Measurements from ENCODE around the gene GRID1. TPM values are rescaled to one million over a fixed set of nuclear protein-coding genes. Genes with fewer than 3 reads are reported as not detected.
"Not testable (repeated sequence)": the region's sequence is repeated elsewhere in the genome, so short reads cannot be mapped to it uniquely, and the experiment has no call there.

Gene GRID1
- total RNA-seq, 1 donor = not detected

DNA sequence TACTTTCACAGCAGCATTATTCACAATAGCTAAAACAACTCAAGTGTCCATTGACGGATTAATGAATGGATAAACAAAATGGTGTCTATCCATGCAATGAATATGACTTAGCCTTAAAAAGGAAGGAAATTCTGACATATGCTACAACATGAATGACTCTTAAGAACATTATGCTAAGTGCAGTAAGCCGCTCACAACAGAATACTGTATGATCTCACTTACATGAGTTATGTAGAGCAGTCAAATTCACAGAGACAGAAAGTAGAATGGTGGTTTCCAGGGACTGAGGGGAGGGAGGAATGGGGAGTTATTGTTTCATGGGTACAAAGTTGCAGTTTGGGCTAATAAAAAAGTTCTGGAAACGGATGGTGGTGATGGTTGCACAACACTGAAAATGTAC is 282.0 kb downstream of the GRID1 start:
- Histone ChIP-seq H3K9me3 (ENCODE audit: low read depth, low read length) (no peaks in the 10 kb centered on the region), H3K27me3 (ENCODE audit: insufficient read depth, low read length) (no peaks in the 10 kb centered on the region), H3K4me1 (ENCODE audit: insufficient read depth, low read length) (no peaks in the 10 kb centered on the region), H3K4me3 (ENCODE audit: low read length) (no peak overlapping the region)

DNA sequence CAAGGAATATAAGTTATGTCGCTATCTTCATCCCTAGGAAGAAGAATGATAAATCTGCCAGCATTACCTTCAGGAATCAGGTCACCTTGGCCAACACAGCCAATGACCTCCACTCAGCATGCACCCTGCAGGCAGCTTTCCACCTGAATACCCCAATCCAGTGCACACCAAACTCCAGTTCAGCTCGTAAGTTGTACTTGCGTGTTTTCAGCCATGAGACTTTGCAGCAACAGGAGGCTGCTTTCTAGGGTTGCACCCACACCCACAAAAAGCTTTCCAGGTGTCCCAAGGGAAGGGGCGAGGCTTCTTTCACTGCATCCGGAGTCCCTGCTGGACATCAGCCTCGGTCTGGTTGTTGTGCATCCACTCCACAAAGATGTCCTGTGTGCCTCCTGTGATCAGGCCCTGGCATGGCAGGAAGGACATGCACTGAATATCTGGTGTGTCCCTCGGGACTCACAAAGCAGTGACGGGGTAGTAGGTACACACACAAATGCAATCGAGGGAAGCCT is 282.9 kb downstream of the GRID1 start:
- Histone ChIP-seq H3K27me3 (ENCODE audit: insufficient read depth, low read length) (no peaks in the 10 kb centered on the region), H3K9me3 (ENCODE audit: low read depth, low read length) (no peaks in the 10 kb centered on the region), H3K4me1 (ENCODE audit: insufficient read depth, low read length) (no peaks in the 10 kb centered on the region), H3K4me3 (ENCODE audit: low read length) (no peak overlapping the region)

DNA sequence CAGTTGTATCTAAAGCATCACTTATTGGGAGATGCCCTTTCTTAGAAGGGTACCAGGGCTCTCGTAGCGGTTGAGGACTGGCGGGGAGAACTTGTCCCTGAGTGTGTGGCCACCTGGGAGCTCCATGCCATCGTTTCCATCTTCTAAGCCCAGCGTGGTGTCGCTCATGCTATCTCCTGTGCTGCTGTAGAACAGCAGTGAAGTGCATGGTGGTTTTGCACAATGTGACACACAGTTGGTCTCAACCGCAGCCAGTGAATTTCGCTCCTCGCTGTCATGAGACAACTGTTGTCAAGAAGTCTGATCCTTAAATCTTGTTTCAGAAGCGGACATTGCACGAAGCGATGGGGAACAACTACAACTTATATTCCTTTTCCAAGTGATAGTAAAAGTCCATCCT is 283.4 kb downstream of the GRID1 start:
- Histone ChIP-seq H3K27me3 (ENCODE audit: insufficient read depth, low read length) (no peaks in the 10 kb centered on the region), H3K4me3 (ENCODE audit: low read length) (no peak overlapping the region), H3K4me1 (ENCODE audit: insufficient read depth, low read length) (no peaks in the 10 kb centered on the region), H3K9me3 (ENCODE audit: low read depth, low read length) (no peaks in the 10 kb centered on the region)

DNA sequence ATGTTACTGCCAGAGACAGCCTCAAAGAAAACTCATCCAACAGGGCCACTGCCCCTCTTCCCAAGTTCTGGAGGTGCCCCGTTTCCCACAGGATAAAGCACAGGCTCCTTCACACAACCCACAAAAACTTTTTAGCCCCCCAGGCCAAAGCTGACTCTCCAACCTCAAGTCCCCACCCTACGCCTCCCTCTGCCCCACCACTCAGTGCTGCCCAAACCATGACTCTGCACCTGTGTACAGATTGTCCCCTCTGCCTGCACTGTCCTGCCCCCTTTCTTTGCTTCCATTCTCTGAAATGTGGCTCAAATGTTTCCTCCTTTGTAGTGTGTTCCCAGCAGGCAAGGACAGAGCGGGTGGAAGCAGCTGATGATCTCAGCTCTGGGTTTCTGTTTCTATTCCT is 284.0 kb downstream of the GRID1 start:
- Histone ChIP-seq H3K9me3 (ENCODE audit: low read depth, low read length) (no peaks in the 10 kb centered on the region), H3K4me1 (ENCODE audit: insufficient read depth, low read length) (no peaks in the 10 kb centered on the region), H3K4me3 (ENCODE audit: low read length) (no peak overlapping the region), H3K27me3 (ENCODE audit: insufficient read depth, low read length) (no peaks in the 10 kb centered on the region)

DNA sequence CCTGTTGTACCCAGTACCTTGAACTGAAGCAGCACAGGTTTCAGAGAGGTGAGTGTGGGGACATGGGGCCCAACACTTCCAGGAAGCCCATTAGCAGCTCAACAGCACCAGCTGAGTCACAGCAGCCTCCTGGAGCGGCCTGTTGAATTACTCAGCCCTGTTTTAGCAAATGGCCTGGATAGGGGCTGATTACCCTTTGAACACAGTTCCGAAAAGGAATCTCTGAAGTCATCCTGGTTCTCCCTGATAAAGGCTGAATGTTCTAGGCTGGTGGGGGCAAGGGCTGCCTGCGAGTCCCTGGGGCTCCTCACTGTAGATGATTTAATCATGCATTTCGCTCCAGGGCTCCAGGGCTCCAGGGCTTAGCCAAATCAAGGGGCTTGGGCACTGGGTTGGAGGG is 287.5 kb downstream of the GRID1 start:
- Histone ChIP-seq H3K4me1 (ENCODE audit: insufficient read depth, low read length) (no peaks in the 10 kb centered on the region), H3K27me3 (ENCODE audit: insufficient read depth, low read length) (no peaks in the 10 kb centered on the region), H3K4me3 (ENCODE audit: low read length) (no peak overlapping the region), H3K9me3 (ENCODE audit: low read depth, low read length) (no peaks in the 10 kb centered on the region)

DNA sequence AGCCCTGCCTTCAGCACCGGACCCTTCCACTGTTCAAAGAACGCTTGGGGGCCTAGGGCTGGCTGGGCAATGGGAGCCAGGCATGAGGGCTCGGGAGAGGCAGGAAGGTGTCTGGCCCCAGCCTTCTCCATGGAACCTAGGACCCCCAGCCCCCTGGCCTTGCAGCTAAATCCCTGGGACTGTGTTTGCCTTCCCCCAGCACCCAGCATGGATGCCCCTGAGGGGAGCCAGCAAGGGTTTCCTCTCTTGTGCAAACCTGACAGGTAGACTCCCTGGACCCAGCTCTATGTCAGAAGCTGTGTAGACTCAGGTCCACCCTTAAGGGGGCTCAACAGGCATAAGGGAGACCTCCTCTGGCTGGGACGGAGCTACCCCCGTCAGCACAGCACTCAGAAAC is 288.0 kb downstream of the GRID1 start:
- H3K27me3 ChIP-seq (ENCODE audit: insufficient read depth, low read length) = no peaks in the 10 kb centered on the region
- no peaks in the 10 kb centered on the region for H3K4me1 ChIP-seq (ENCODE audit: insufficient read depth, low read length)
- H3K9me3 ChIP-seq (ENCODE audit: low read depth, low read length) = no peaks in the 10 kb centered on the region
- H3K4me3 ChIP-seq (ENCODE audit: low read length) = no peak overlapping the region

DNA sequence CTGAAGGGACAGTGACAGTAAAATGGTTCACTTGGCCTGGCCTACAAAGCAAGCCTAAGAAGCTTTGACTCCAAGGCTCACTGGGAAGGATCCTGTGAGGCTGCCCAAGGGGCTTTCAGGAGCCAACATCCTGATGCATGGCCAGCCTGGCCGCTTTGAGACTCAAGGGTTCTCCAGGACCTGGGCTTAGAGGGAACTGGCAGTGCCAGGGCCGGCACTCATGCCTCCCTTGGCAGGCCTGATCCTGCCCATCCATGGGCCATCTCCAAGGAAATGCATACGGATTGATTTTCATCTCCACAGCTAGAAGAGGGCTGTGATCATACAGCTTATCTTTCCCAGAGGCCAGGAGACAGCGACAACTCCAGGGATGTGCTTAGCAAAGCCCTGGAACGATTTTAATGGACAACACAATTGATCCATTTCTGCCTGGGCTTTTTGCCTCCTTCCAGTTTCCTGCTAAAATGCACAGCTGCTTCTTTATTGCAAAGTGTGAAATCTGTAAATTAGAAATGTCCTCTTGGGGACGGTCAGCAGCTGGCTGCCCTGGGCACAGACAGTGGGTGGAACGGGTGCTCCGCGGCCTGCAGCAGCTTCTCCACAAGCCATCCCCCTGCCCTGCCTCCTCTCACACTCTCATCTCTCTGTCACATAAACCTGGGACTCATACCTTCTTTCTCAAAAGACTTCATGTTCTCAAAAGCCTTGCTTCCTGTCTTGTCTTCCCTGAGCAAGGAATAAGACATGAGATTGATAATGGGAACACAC is 288.5 kb downstream of the GRID1 start:
- no peaks in the 10 kb centered on the region for H3K4me1 ChIP-seq (ENCODE audit: insufficient read depth, low read length)
- H3K9me3 ChIP-seq (ENCODE audit: low read depth, low read length) = no peaks in the 10 kb centered on the region
- H3K4me3 ChIP-seq (ENCODE audit: low read length) = no peak overlapping the region
- H3K27me3 ChIP-seq (ENCODE audit: insufficient read depth, low read length) = no peaks in the 10 kb centered on the region

DNA sequence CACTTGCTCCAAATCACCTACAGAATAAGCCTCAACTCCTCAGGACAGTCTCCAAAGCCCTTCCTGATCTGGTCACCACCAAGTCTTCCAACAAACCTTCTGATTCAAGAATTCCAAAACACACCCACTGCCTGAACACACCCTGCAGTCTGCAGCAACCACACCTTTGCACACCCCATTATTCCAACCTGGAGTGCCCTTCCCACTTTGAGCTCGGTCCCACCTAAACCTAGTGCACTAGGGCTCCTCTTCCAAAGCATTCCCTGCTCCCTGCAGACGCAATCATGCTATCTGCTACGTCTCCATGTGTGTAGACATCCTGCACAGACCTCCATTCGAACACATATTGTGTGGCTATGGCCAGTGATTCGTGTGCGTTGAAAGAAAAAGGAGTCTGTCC is 289.3 kb downstream of the GRID1 start:
- H3K4me1 ChIP-seq (ENCODE audit: insufficient read depth, low read length) = no peaks in the 10 kb centered on the region
- H3K27me3 ChIP-seq (ENCODE audit: insufficient read depth, low read length) = no peaks in the 10 kb centered on the region
- no peak overlapping the region for H3K4me3 ChIP-seq (ENCODE audit: low read length)
- H3K9me3 ChIP-seq (ENCODE audit: low read depth, low read length) = no peaks in the 10 kb centered on the region

DNA sequence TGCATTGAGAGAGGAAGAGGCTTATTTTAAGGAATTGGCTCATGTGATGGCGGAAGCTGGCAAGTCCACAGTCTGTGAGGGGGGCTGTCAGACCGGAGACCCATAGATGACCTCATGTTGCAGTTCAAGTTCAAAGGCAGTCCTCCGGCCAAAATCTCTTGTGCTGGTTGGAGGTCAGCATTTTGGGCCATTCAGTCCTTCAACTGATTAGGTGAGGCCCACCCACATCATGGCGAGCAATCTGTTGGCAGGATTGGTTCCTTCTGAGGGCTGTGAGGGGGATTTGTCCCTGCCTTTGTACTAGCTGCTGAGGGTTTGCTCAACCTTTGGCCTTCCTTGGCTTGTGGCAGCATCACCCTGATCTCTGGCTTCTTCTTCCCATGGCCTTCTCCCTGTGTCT is 290.1 kb downstream of the GRID1 start:
- H3K4me1 ChIP-seq (ENCODE audit: insufficient read depth, low read length) = not testable (repeated sequence)

DNA sequence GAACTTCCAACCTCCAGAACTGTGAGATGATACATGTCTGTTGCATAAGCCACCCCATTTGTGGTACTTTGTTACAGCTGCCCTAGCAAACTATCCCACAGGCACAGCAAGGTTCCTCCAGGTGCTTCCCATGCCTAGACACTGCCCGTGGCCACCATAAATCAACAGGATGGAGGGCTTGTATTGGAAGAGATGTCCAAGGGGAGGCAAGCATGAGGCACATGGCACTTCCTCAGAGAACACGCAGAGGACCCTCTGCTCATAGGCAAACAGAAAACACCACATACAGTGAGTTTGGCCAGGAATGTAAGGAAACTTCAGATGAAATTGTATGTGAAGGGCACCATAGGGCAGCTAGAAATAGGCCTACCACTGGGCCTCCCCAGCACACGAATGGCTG is 291.1 kb downstream of the GRID1 start:
- Histone ChIP-seq H3K27me3 (ENCODE audit: insufficient read depth, low read length) (no peaks in the 10 kb centered on the region), H3K4me3 (ENCODE audit: low read length) (no peak overlapping the region), H3K9me3 (ENCODE audit: low read depth, low read length) (no peaks in the 10 kb centered on the region), H3K4me1 (ENCODE audit: insufficient read depth, low read length) (no peaks in the 10 kb centered on the region)

More for the DNA sequence above, 290.1 kb downstream of the GRID1 start:
- not testable (repeated sequence) for H3K9me3 ChIP-seq (ENCODE audit: low read depth, low read length); H3K27me3 ChIP-seq (ENCODE audit: insufficient read depth, low read length); H3K4me3 ChIP-seq (ENCODE audit: low read length)

DNA sequence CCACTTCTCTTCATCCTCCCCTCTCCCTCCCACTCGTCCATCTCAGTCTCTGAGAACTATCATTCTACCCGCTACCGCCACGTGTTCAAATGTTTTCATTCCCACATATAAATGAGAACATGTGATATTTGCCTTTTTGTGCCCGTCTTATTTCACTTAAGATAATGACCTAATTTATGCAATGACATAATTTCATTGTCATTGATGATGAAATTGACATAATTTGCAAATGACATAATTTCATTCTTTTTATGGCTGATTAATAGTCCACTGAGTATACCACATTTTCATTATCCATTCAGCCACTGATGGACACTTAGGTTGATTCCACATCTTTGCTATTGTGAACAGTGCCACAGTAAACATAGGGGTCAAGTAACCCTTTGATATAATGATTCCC is 292.3 kb downstream of the GRID1 start:
- Histone ChIP-seq H3K4me3 (ENCODE audit: low read length) (no peak overlapping the region), H3K9me3 (ENCODE audit: low read depth, low read length) (no peaks in the 10 kb centered on the region), H3K4me1 (ENCODE audit: insufficient read depth, low read length) (no peaks in the 10 kb centered on the region), H3K27me3 (ENCODE audit: insufficient read depth, low read length) (no peaks in the 10 kb centered on the region)

DNA sequence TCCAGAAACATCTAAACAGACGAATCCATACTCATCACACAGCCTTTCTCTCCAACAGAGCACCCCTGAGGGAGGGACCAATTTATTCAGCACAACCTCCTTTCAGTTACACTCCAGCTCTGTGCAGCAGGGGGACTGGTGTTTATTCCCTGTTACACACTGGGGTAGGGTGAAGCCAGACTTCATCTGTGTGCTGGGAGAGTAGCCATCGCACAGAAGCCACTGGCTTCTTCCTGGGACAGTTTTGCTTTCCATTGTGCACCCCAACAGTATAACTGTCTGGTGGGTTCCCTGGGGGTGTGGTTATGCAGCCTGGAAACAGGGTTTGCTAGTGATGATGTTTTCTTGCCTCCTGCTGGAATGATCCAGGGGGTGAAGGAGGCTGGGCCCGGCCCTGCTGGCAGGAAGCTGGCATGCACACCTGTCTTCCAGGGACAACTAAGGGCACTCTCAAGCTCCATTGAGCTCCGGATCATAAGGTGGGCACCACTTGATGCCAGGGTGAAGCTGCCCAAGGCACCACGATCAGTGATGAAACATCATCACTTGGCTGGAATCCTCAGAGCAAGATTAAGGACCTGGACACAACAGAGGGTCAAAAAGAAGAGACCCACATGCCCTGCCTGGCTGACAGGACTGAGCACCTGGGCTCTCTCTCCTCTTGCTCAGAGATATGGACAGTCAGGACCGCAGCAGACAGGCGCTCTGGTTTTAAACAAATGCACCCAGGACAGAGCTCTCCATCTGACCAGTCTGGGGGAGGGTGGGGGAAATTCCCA is 293.2 kb downstream of the GRID1 start:
- Histone ChIP-seq H3K9me3 (ENCODE audit: low read depth, low read length) (no peaks in the 10 kb centered on the region), H3K4me3 (ENCODE audit: low read length) (no peak overlapping the region), H3K27me3 (ENCODE audit: insufficient read depth, low read length) (no peaks in the 10 kb centered on the region), H3K4me1 (ENCODE audit: insufficient read depth, low read length) (no peaks in the 10 kb centered on the region)

DNA sequence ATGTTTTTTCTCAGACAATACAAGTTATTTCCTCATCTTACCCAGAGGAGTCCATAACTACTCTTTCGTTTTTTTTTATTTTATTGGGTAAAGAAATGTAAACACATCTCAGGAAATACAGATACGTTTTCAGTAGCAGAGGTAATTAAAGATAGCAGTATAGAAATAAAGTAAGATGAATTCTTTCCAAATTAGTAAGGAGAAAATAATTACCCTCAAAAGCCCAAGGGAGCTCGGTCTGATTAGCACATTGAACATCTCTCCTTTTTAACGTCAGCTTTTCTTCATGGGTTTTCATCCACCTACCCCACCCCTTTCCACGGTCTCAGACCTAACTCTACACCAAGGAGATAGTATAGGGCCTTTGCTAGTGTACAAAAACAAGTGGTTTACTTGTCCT is 294.2 kb downstream of the GRID1 start:
- Histone ChIP-seq H3K9me3 (ENCODE audit: low read depth, low read length) (no peaks in the 10 kb centered on the region), H3K4me3 (ENCODE audit: low read length) (no peak overlapping the region), H3K4me1 (ENCODE audit: insufficient read depth, low read length) (no peaks in the 10 kb centered on the region), H3K27me3 (ENCODE audit: insufficient read depth, low read length) (no peaks in the 10 kb centered on the region)

DNA sequence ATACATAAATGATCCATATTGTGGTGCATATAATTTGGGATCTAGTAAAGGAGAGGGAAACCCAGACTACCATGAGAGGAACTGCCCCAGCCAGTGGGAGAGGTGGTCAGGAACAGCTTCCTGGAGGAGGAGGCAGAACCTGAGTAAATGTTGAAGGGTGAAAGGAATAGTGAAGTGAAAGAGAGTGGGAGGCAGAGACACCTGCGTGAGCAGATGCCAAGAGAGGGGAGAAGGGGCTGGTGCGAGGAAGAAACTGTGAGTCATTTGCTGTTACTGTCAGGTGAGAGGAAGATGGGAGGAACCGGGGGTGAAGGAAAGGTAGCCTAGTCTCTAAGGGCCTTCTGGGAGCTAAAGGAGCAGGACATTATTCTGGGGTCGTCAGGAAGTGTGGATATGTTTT is 294.8 kb downstream of the GRID1 start:
- H3K4me1 ChIP-seq (ENCODE audit: insufficient read depth, low read length) = no peaks in the 10 kb centered on the region
- H3K9me3 ChIP-seq (ENCODE audit: low read depth, low read length) = no peaks in the 10 kb centered on the region
- H3K27me3 ChIP-seq (ENCODE audit: insufficient read depth, low read length) = no peaks in the 10 kb centered on the region
- no peak overlapping the region for H3K4me3 ChIP-seq (ENCODE audit: low read length)

DNA sequence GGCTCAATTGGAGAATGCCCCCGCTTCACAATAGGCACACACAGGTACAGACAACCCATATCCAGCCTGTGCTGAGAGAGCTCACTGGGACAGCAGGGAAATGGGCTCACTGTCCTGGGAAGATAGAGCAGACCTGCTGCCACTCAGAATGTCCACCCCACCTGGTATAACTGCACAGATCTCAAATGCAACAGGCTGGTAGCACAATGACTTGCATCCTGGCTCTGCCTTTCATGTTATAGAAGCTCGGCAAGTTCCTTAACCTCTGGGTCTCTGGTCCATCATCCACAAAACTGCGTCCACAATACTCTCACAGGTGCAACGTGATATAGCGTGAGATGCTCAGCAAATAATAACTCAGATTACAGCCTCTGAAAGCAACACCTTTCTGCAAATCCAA is 295.4 kb downstream of the GRID1 start:
- Histone ChIP-seq H3K4me1 (ENCODE audit: insufficient read depth, low read length) (no peaks in the 10 kb centered on the region), H3K9me3 (ENCODE audit: low read depth, low read length) (no peaks in the 10 kb centered on the region), H3K4me3 (ENCODE audit: low read length) (no peak overlapping the region), H3K27me3 (ENCODE audit: insufficient read depth, low read length) (no peaks in the 10 kb centered on the region)

DNA sequence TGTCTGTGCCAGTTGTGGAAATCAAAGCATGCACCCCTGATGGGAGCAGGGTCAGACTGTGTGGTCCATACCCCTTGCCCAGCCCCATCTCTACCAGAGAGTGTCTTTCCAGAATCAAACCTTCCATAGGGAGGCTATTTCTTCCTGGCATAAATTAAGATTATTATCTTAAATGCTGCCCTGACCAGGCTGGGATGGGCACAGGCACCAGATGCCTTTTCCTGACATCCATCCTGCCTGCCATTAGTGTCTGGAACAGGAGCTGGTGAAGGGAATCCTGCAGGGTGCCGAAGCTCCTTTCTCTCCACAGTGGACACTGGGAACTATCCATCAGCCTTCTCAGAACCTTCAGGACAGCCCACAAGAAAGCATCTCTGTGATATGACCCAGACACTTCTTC is 296.3 kb downstream of the GRID1 start:
- Histone ChIP-seq H3K27me3 (ENCODE audit: insufficient read depth, low read length) (no peaks in the 10 kb centered on the region), H3K4me1 (ENCODE audit: insufficient read depth, low read length) (no peaks in the 10 kb centered on the region), H3K9me3 (ENCODE audit: low read depth, low read length) (no peaks in the 10 kb centered on the region), H3K4me3 (ENCODE audit: low read length) (no peak overlapping the region)
